ENCODE measurements around the gene CNTRL. TPM values are rescaled to one million over a fixed set of nuclear protein-coding genes. Genes with fewer than 3 reads are reported as not detected.

CNTRL gene
- total RNA-seq, 1 experiment from 2014 or later, result 11.6 TPM

- Histone ChIP-seq H2AFZ (ENCODE audit: low read length) (no peak overlapping the region), H2AK5ac (ENCODE audit: insufficient read length, low read length) (no peak overlapping the region), H4K20me1 (ENCODE audit: control insufficient read depth, insufficient read depth, insufficient read length) (no peaks in the 10 kb centered on the region), H2BK20ac (ENCODE audit: low read depth, low read length, poor library complexity, severe bottlenecking) (no peak overlapping the region), H3K9ac (ENCODE audit: extremely low read depth, insufficient read length, low read length) (no peak overlapping the region), H4K91ac (ENCODE audit: insufficient read length, low read depth, low read length) (no peak overlapping the region), H3K56ac (ENCODE audit: insufficient read length, low read depth, low read length) (no peak overlapping the region), H2BK15ac (ENCODE audit: low read depth, low read length) (no peak overlapping the region), H3K23me2 (ENCODE audit: insufficient read length, low read depth, low read length, poor library complexity, severe bottlenecking) (peaks cover 2% of the 10 kb centered on the region), H3K23ac (ENCODE audit: insufficient read length, low read depth, low read length) (no peak overlapping the region), H3K4ac (ENCODE audit: low read depth, low read length) (no peak overlapping the region), H2BK120ac (ENCODE audit: low read depth, low read length, poor library complexity, severe bottlenecking) (no peak overlapping the region), H3K14ac (ENCODE audit: insufficient read depth, low read length) (no peak overlapping the region), H4K8ac (replicated peaks; ENCODE audit: insufficient read length, low read depth, low read length) (no peak overlapping the region), H3K27ac (ENCODE audit: insufficient read length, low read depth, low read length) (no peak overlapping the region), H4K5ac (ENCODE audit: insufficient read length, low read depth, low read length) (no peak overlapping the region), H2BK12ac (ENCODE audit: insufficient read length, low read depth, low read length) (no peak overlapping the region), H3K79me2 (ENCODE audit: insufficient read depth, low read length) (no peaks in the 10 kb centered on the region), H3T11ph (ENCODE audit: low read length) (no peak overlapping the region), H3K27me3 (ENCODE audit: insufficient read depth, low read length) (peaks cover 25% of the 10 kb centered on the region), H3K9me3 (ENCODE audit: control insufficient read depth, low read depth, low read length) (no peaks in the 10 kb centered on the region), H3K79me1 (ENCODE audit: insufficient read depth, low read depth, low read length, poor library complexity, severe bottlenecking) (no peaks in the 10 kb centered on the region), H3K4me2 (ENCODE audit: insufficient read depth, insufficient read length, low read length) (no peak overlapping the region), H2BK5ac (ENCODE audit: insufficient read length, low read length) (no peak overlapping the region), H3K4me1 (ENCODE audit: insufficient read depth, low read length) (no peaks in the 10 kb centered on the region), H3K18ac (ENCODE audit: insufficient read length, low read depth, low read length) (no peak overlapping the region)
- Mint-ChIP-seq H3K4me1 (peaks cover 9 to 16% of the 10 kb centered on the region in 2 experiments), H3K9me3 (peaks cover 2 to 7% of the 10 kb centered on the region in 2 experiments; a peak in 2 of 5 replicates), H3K4me3 (no peak overlapping the region), H3K27me3 (ENCODE audit: low read depth) (peaks cover 79% of the 10 kb centered on the region), H3K36me3 (ENCODE audit: insufficient read depth in 1 of 3, low read depth in 3 of 3) (peaks cover 0 to 2% (median 0%) of the 10 kb centered on the region in 3 experiments; a peak in 1 of 7 replicates), H3K27ac (no peak overlapping the region)
- no peak for TF ChIP-seq CTCF (conservative IDR thresholded peaks at IDR 0.05)
- no CpG with 5 or more reads among the region's 1 CpG for WGBS (ENCODE audit: extremely low coverage, insufficient read length, low lambda C conversion rate)
- DNase-seq, result no peak
Measured at GRCh38 chr9:121069396-121069795, 5.4 kb upstream of the CNTRL start.
